SU-DHL-6 (cell line): ENCODE results near the gene PKIB.

Experiments used
- H2AFZ ChIP-seq: fragments of 200-600 bp; sonication (generic); 2 replicates; pipeline ENCODE4 v1.6.1; 2014; ENCODE audit warnings: low read depth, mild to moderate bottlenecking, moderate library complexity, mixed read lengths, antibody characterized with exemption, low read length; ENCODE audit not compliant: severe bottlenecking
- H3F3A ChIP-seq: fragments of 200-600 bp; shearing (Covaris generic); 2 replicates; pipeline ENCODE4 v1.6.0; 2016; ENCODE audit warnings: antibody characterized with exemption, mild to moderate bottlenecking; ENCODE audit not compliant: insufficient read depth
- H3K27ac ChIP-seq: fragments of 200-600 bp; sonication (generic); 2 replicates; pipeline ENCODE4 v1.5.1; 2016; ENCODE audit warnings: low read depth, mild to moderate bottlenecking, low read length, moderate library complexity, mixed read lengths
- H3K27me3 ChIP-seq: fragments of 200-600 bp; sonication (generic), shearing (Covaris generic); 2 replicates; pipeline ENCODE4 v1.6.0; 2014; ENCODE audit warnings: mild to moderate bottlenecking, low read length
- H3K36me3 ChIP-seq: fragments of 200-600 bp; sonication (generic); 2 replicates; pipeline ENCODE4 v1.6.1; 2014; ENCODE audit warnings: mild to moderate bottlenecking, low read length, mixed read lengths
- H3K4me2 ChIP-seq: fragments of 300-600, 200-600 bp; shearing (Covaris generic), sonication (generic); 2 replicates; pipeline ENCODE4 v1.6.0; 2014; ENCODE audit warnings: low read length, low read depth, mild to moderate bottlenecking; ENCODE audit not compliant: poor library complexity, severe bottlenecking
- H3K4me3 ChIP-seq: fragments of 200-600 bp; sonication (generic); 2 replicates; pipeline ENCODE4 v1.5.1; 2014; ENCODE audit warnings: antibody characterized with exemption, low read length, mild to moderate bottlenecking, mixed read lengths; ENCODE audit not compliant: insufficient read depth, poor library complexity, severe bottlenecking
- H3K79me2 ChIP-seq: fragments of 200-600 bp; sonication (generic); 2 replicates; pipeline ENCODE4 v1.6.1; 2014; ENCODE audit warnings: mild to moderate bottlenecking, low read length, moderate library complexity; ENCODE audit not compliant: insufficient read depth
- H3K9ac ChIP-seq: fragments of 200-600 bp; sonication (generic); 2 replicates; pipeline ENCODE4 v1.7.0; 2014; ENCODE audit warnings: mild to moderate bottlenecking, low read length
- H3K9me2 ChIP-seq: fragments of 200-600 bp; sonication (generic); replicated peaks from 2 replicates; pipeline ENCODE4 v1.6.1; 2014; ENCODE audit warnings: low read length; ENCODE audit not compliant: insufficient read depth
- H3K9me3 ChIP-seq: fragments of 200-600 bp; sonication (generic); 2 replicates; pipeline ENCODE4 v1.6.1; 2014; ENCODE audit warnings: low read length, mixed read lengths; ENCODE audit not compliant: insufficient read depth
- H4K20me1 ChIP-seq: fragments of 200-600 bp; sonication (generic); 2 replicates; pipeline ENCODE4 v1.6.1; 2014; ENCODE audit warnings: low read depth, mild to moderate bottlenecking, antibody characterized with exemption, low read length, moderate library complexity, mixed read lengths
- CTCF ChIP-seq: fragments of 200-600 bp; sonication (generic); IDR thresholded peaks from one replicate; pipeline ENCODE4 v1.5.1; 2017; ENCODE audit warnings: antibody characterized with exemption, mild to moderate bottlenecking, low read length, moderate library complexity; ENCODE audit not compliant: insufficient read depth, poor library complexity, severe bottlenecking
- EZH2phosphoT487 ChIP-seq: fragments of 200-600 bp; sonication (generic), shearing (Covaris generic); conservative IDR thresholded peaks from 2 replicates; pipeline ENCODE4 v1.6.1; 2018; ENCODE audit warnings: mild to moderate bottlenecking, antibody characterized with exemption, low read length, moderate library complexity, mixed read lengths

Gene PKIB

GRCh38 chr6:122760330-122760729, 150.1 kb downstream of the PKIB start:
- TF ChIP-seq CTCF (no peak), EZH2phosphoT487 (no peak)
- Histone ChIP-seq H3K4me2 (no peak overlapping the region), H3K79me2 (no peaks in the 10 kb centered on the region)

GRCh38 chr6:122766256-122766655, 156.1 kb downstream of the PKIB start:
- no peak overlapping the region for H2AFZ ChIP-seq
- no peaks in the 10 kb centered on the region for H3F3A ChIP-seq
- H3K4me3 ChIP-seq, result no peak overlapping the region
- no peaks in the 10 kb centered on the region for H3K9me2 ChIP-seq
- H3K27ac ChIP-seq, result no peak overlapping the region
- H3K27me3 ChIP-seq, result no peaks in the 10 kb centered on the region
- no peaks in the 10 kb centered on the region for H3K79me2 ChIP-seq
- no peak overlapping the region for H3K4me2 ChIP-seq
- H3K9ac ChIP-seq, result no peak overlapping the region
- no peaks in the 10 kb centered on the region for H3K9me3 ChIP-seq
- TF ChIP-seq CTCF, result no peak
- no peak for TF ChIP-seq EZH2phosphoT487
- no peaks in the 10 kb centered on the region for H4K20me1 ChIP-seq
- no peaks in the 10 kb centered on the region for H3K36me3 ChIP-seq

More at GRCh38 chr6:122760330-122760729, 150.1 kb downstream of the PKIB start:
- H3K27me3 ChIP-seq, result no peaks in the 10 kb centered on the region
- H3K36me3 ChIP-seq, result no peaks in the 10 kb centered on the region
- H3F3A ChIP-seq, result no peaks in the 10 kb centered on the region
- H3K9ac ChIP-seq, result no peak overlapping the region
- no peak overlapping the region for H3K27ac ChIP-seq
- H3K9me2 ChIP-seq, result no peaks in the 10 kb centered on the region
- no peaks in the 10 kb centered on the region for H4K20me1 ChIP-seq
- no peaks in the 10 kb centered on the region for H3K9me3 ChIP-seq
- H3K4me3 ChIP-seq, result no peak overlapping the region
- H2AFZ ChIP-seq, result no peak overlapping the region

GRCh38 chr6:122770835-122771601, 160.8 kb downstream of the PKIB start:
- Histone ChIP-seq H3K4me3 (no peak overlapping the region), H3K9ac (no peak overlapping the region), H3K36me3 (no peaks in the 10 kb centered on the region), H3K27me3 (no peaks in the 10 kb centered on the region), H3K9me3 (no peaks in the 10 kb centered on the region), H3K79me2 (no peaks in the 10 kb centered on the region), H3K27ac (no peak overlapping the region), H4K20me1 (no peaks in the 10 kb centered on the region), H2AFZ (no peak overlapping the region), H3K4me2 (no peak overlapping the region), H3K9me2 (no peaks in the 10 kb centered on the region), H3F3A (no peaks in the 10 kb centered on the region)
- TF ChIP-seq CTCF (no peak), EZH2phosphoT487 (no peak)
